GM18909 (cell line): ENCODE measurements around the gene CABP7.

Experiments
- ATAC-seq: cut with Tn5 transposase; IDR thresholded peaks from one replicate; pipeline ENCODE4 v1.9.1; 2021; ENCODE audit warnings: mild to moderate bottlenecking; ENCODE audit not compliant: unreplicated experiment, poor library complexity

Gene CABP7

DNA sequence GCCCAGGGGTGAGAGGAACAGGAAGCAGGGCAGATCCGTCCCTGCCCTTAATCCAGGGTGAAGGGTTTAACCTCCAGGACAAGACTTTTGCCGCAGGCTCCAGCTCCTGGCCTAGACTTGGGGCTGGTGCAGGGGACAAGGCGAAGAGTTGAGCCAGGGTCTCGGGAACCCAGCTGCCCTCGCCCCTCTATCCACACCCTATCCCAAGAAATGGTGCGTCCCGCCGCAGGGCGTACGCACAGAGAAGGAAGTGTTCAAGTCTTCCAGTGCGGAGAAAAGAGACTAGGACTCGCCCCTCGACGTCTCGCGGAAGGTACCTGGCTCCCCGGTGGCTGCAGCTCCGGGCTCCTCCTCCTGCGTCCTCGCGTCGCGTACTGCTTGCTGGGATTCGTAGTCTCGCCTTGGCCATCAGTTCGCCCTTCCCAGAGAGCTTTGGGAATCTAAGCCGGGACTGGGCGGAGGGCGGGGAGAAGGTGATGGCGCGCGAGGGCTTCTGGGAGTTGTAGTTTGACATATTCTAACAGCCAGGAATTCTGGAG, 46.9 kb downstream of the CABP7 start, which contains the start of gene ZMAT5:
ZMAT5 (minus strand) TSS at position 376 of the 539 bp plus-strand sequence. CDS start 18,463 bp downstream, outside the sequence.
- ATAC-seq = peak; percentile 83

GRCh38 chr22:29767171-29768051, 47.6 kb downstream of the CABP7 start, which contains the start of gene UQCR10:
Gene UQCR10 (plus strand): TSS chr22:29767369. CDS start chr22:29767399, 30 bp downstream.
- ATAC-seq = peak; percentile 68

DNA sequence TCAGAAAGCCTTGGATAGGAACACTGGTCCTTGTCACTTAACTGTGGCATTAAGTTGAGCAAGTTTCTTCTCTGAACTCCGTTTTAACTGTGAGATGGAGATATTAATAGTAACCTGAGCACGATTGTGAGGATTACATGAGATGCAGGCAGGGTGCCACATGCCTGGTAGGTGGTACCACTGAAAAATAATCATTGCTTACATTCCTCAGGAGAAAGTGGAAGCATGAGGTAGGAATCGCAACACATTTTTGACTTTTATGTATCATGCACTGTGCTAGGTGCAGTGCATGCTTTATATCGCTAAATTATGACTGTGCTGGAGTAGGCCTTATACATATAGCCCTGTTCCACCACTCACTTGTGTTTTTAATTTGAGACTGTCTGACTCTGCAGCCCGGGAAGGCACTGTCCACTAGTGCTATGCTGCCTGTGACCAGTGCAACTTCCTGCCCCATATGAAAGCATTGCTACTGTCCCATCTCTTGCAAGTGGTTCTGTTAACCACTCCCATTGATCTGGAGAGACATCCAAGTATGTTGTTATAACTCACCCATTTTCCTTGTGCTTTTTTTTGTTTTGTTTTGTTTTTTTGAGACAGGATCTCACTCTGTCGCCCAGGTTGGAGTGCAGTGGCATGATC, 48.4 kb downstream of the CABP7 start:
- no peak for ATAC-seq

- no peak for ATAC-seq
Measured at GRCh38 chr22:29769723-29770321, 50.0 kb downstream of the CABP7 start.

- no peak for ATAC-seq
Measured at GRCh38 chr22:29772170-29772641, 52.4 kb downstream of the CABP7 start.

DNA sequence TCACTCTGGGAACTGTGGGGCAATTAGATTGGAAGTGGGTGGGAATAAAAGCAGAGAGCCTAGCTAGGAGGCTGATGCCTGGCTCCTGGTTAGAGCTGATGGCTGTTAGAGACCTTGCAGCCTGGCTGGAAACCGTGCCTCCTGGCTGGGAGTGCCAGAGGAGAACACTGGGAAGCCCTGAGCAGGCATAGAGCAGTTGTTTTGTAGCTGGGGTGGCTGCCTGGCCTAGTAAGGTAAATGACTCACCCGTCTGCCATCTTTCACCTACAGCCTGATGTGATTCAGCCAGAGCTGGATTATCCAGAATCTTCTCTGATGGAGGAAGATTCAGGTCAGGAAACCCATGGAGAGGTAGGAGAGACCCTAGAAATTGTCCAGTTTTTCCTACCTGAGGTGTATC, 53.4 kb downstream of the CABP7 start:
- ATAC-seq = no peak

GRCh38 chr22:29780220-29780619, 60.4 kb downstream of the CABP7 start:
- no peak for ATAC-seq

DNA sequence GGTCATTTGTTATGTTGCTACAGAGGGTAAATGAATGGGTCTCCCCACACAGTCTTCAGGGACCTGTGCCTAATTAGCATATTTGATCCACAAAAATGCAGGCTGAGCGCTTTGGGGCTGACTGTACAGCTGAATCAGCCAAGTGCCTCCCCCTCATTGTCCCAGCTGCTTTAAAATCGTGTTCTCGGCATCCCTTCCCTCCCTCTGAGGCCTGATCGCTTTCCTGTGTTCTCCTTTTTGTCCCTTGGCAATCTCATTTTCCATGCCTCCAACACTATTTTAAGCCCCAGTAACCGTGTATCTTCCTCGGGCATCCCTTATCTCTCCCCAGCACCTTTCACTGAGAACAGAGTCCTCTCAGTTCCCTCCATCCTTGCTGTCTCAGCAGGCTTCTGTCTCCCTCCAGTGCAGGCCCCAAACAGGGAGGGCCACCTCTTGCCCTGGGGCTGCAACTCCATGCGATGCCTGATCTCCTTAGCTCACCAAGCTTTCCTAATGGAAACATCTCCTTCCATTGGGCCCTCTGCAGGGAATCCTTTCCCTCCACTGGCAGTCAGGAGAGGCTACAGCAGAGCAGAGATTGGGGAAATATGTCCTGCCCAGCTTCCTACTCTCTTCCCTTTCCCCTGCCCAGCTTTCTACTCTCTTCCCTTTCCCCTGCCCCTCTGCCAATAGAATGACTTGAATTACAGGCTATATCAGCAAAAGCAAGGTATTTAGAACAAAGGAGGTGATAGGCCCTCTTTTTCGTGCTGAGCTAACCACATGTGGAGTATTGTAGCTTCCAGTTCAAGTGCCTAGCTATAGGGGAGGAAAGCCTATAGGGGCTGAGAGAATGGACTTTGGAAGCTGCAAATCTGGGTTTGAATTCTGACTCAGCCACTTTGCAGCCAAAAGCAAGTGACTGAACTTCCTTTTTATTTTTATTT, 61.2 kb downstream of the CABP7 start:
- no peak for ATAC-seq
